ENCODE results near the gene DGKI.

The DGKI gene

GRCh38 chr7:137656227-137656849 lies 190.4 kb downstream of the DGKI start:
- DNase-seq (ENCODE audit: low spot score) = peak; percentile 77

GRCh38 chr7:137655804-137656203 lies 191.0 kb downstream of the DGKI start:
- DNase-seq (ENCODE audit: low spot score) = no peak

- peak; percentile 39 for DNase-seq (ENCODE audit: low spot score)
These were observed 194.1 kb downstream of the DGKI start for GRCh38 chr7:137652721-137653120.

- DNase-seq (ENCODE audit: low spot score) = no peak
These were observed 198.7 kb downstream of the DGKI start for GRCh38 chr7:137647905-137648565.

DNA sequence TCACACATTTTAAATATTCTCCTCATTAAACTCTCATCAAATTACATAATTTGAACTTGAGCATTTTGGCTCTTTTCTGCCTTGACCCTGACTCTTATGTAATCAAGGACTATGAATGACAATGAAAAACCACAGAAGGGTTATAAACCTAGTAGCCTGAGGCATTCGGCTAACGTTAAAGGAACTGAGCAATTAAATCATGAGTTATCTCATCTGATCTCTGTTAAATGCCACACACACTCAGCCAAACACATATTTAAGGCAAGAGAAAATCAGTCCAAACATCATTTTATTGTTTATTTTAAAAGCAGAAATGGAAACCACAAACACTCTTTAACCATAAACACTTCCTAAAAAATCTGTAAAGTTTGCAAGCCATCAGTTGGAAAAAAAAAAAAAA lies 204.3 kb downstream of the DGKI start:
- DNase-seq (ENCODE audit: low spot score) = no peak

- no peak for DNase-seq (ENCODE audit: low spot score)
These were observed 204.7 kb downstream of the DGKI start for GRCh38 chr7:137642031-137642430.

GRCh38 chr7:137636376-137636775 lies 210.4 kb downstream of the DGKI start:
- DNase-seq (ENCODE audit: low spot score) = no peak

GRCh38 chr7:137635874-137636273 lies 210.9 kb downstream of the DGKI start:
- DNase-seq (ENCODE audit: low spot score) = no peak

DNA sequence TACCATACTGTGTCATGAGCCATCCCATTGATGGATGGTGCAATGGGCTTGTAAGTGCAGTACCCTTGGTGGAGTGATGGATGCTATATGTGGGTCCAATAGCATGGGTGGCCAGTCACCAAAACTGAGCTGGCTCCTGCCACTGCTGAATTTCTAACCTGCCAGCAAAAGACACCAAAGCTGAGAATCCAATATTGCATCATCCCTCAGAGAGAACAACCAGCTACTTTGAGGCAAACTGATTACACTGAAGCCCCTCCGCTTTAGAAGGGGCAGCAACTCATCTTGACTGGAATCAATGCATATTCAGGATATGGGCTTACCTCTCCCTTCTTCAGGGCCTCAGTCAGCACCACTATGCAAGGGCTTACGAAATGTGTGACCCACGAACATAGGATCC lies 211.6 kb downstream of the DGKI start:
- no peak for DNase-seq (ENCODE audit: low spot score)

DNA sequence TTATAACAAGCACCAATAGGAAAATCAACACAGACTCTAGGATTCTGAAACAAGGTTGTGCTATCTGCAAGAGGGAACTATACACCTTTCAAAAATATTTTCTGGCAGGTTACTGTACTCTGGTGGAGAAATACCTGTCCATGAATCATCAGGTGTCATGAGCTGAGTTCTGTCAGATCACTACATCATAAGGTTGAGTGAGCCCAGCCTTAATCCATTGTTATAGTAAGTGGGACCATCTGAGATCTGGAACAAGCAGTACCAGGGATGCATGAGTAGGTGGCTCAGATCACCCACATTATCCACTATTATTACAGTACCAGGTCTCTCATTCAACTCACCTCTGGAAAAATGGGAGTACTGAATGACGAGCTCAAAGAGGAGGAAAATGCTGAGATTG lies 212.4 kb downstream of the DGKI start:
- peak; percentile 31 for DNase-seq (ENCODE audit: low spot score)

DNA sequence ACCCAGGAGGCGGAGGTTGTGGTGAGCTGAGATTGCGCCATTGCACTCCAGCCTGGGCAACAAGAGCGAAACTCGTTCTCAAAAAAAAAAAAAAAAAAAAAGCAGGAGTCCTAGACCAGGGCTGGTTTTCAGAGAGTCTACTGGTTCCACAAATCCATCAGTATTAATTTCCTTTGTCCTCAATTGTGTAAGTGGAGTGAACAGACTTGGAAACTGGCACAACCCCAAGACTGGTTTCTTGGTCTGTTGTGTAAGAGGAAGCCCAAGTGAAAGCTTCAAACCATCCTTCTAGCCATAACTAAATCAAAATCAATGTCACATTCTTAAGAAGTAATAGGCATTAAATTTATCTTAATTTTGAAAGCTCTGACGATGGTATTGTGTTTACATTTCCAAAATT lies 213.6 kb downstream of the DGKI start:
- DNase-seq (ENCODE audit: low spot score) = no peak

- DNase-seq (ENCODE audit: low spot score) = no peak
These were observed 218.6 kb downstream of the DGKI start for GRCh38 chr7:137628216-137628615.

- DNase-seq (ENCODE audit: low spot score) = peak; percentile 74
These were observed 220.2 kb downstream of the DGKI start for GRCh38 chr7:137626469-137627067.

DNA sequence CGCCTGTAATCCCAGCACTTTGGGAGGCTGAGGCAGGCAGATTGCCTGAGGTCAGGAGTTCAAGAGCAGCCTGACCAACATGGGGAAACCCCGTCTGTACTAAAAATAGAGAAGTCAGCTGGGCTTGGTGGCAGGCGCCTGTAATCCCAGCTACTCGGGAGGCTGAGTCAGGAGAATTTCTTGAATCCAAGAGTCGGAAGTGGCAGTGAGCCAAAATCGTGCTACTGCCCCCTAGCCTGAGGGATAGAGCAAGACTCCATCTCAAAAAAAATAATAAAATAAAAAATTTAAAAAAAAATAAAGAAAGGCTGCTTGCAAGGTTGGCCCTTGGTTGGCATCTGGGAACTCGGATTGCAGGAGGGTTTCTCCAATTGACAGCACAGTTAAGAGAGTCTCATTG lies 221.6 kb downstream of the DGKI start:
- peak; percentile 16 for DNase-seq (ENCODE audit: low spot score)

DNA sequence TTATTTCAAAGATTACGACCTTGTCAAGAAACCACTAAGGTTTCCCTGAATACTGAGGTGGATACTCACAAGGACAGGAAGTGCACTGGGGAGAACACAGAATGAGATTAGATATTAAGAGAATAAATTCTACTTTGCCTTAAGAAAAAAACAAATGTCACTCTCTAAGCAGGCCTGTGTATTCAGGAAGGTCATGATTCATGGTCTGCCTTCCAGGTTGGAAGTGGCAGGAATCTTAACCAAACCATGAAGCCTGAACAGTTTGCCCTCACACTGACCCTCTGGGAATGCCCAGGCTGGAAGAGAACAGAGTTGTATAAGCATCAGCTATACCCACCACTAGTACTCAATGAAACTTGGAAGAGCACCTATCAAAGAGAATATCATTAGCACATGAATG lies 227.6 kb downstream of the DGKI start:
- DNase-seq (ENCODE audit: low spot score) = peak; percentile 92

GRCh38 chr7:137618748-137619147 lies 228.0 kb downstream of the DGKI start:
- DNase-seq (ENCODE audit: low spot score) = peak; percentile 73

DNA sequence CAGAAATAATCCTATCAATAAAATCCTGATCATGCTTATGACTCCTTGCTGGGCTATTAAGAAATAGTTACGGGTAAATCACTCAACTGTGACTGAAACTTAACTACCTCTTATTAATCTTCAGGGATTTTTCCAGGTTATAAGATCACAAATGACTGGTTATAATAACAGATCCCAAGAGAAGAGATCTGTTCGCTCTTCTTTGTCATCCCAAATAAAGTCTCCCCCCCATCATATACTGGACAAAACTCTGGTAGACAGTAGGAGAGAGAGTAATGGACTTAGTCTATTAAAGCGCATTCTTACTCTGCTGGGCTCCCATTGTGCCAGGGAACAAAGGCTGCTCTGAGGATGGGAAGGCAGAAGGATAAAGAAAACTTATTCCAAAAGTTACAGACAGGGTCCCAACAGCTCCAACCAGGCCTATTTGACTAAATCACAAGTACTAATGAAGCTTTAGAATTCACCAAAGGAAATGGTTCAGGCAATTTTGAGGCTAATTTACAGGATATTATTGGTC lies 233.7 kb downstream of the DGKI start:
- no peak for DNase-seq (ENCODE audit: low spot score)

GRCh38 chr7:137611606-137612005 lies 235.2 kb downstream of the DGKI start:
- DNase-seq (ENCODE audit: low spot score) = no peak

DNA sequence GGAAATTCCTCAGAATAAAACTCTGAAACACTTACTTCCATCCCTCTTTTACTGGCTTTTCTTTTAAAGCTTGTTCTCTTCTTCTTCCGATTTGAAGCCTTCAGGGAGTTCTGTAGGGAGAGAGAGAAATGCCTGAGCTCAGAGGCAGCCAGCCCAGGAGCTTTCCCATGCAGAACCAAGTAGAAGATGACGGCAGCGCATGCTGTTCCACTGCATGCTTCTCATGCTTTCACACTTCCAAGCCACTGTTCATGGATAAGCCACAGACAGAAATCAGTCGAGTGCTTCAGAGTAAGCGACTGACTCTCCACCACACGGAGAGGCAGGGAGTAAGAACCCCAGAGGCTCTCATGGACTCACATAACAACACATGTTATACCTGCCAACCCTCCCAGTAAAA lies 237.3 kb downstream of the DGKI start:
- DNase-seq (ENCODE audit: low spot score) = peak; percentile 92

DNA sequence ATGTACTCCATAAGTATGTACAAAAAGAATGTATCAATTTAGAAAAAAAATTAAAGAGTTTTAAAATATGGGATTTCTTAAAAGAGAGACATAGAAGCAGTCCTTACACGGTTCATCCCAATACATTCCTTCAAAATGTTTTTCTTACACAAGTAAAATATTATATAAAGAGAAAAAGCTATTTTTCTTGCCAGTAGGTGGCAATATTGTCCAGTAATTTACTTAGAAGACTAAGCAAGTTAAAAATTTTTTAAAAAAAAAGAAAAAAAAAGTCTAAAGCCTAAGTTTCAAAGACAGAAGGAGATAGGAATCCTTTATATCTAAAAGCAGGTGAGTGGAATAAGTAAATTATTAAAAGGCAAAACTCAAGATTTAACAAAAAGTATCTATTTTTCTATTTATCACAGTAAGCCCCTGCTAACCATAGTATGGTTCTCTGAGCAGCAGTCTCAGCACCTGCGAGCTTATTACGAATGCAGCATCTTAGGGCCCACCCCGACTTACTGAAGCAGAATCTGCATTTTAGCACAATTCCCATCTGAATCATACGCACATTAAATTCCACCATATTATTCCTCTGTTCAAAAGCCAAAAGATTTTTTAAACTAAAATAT lies 240.6 kb downstream of the DGKI start:
- DNase-seq (ENCODE audit: low spot score) = peak; percentile 71

GRCh38 chr7:137603043-137603442 lies 243.7 kb downstream of the DGKI start:
- no peak for DNase-seq (ENCODE audit: low spot score)

DNA sequence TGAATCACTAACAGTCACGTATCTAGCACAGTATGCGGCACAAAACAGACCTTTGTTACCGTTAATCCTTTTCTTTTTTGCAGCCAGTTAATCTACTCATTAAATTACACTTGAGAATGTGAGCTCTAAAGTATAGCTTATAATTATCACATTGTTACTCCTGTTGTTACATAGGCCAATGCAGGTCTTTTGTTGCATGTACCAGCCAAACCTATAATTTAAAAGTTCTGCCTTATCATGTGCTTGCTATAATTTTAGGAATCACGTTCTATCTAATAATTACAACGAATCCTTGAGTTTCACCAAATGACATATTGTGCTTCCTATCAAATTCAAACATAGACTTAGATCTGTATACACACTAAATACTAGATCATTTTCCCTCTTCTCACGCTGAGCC lies 245.1 kb downstream of the DGKI start:
- no peak for DNase-seq (ENCODE audit: low spot score)

GRCh38 chr7:137597856-137598255 lies 248.9 kb downstream of the DGKI start:
- DNase-seq (ENCODE audit: low spot score) = peak; percentile 27

Measured in kidney tubule cell (primary cell).